Activated T-cell treated with anti-CD3 and anti-CD28 coated beads for 24 hours (primary cell): ENCODE data around the gene PLXNC1.

Experiments used
- DNase-seq: peaks from one replicate; pipeline ENCODE4 v3.0.0-alpha.2; 2020; ENCODE audit warnings: low read depth

The PLXNC1 gene

DNA sequence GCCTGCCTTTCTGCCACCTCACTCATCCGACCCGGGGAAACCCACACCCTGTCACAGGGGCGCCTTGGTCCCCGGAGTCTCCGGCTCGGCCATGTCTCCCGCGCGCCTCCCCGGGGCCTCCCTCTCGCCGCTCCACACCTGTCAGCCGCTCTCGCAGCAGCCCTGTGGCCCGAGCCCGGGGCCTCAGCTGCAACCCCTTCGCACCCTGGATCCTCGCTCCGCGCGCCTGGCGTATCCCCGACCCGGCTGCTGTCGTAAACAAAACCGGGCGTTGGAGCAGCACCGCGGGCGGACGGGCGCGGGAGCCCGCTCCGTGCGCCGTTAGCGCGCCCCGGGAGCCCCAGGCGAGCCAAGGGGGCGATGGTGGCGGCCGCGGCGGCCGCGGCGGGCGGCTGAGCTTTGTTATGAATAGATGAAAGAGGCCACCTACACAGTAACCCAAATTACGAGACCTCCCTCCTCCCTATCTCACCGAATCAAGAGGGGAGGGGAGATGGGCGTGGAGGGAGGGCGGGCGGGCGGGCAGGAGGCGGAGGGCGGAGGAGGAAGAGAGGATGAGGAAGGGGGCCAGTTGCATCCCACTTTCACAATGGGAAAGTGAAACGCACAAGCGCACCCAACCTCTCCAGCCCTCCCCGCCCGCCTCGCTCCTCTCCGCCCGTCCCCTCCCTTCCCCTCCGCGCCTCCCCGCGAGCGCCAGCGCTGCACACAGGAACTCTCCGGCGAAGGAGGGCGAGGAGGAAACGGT is at the start of gene PLXNC1:
PLXNC1 (plus strand) TSS at position 587 of the 748 bp plus-strand sequence. CDS start 395 bp downstream, outside the sequence.
- peak; percentile 59 for DNase-seq

- no peak for DNase-seq
Measured at GRCh38 chr12:94099191-94099590, 49.2 kb upstream of the PLXNC1 start.

DNA sequence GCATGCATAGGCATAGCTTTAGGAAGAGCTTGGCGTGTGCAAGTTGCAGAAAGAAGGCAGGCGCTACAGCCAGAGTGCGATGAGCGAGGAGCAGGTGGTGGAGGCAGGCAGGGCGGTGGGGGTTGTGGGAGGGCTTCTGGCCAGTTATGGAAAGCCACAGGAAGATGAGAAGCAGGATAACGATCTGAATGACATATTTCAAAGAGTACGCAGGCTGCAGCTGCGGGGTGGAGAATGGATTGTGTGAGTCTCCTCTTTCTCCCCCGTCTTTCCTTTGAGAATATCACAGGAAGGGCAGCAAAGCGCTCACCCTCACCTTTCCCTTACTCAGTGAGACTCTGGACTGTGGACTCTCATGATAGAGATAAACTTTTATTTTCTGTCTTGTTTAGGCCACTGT is 48.7 kb upstream of the PLXNC1 start:
- no peak for DNase-seq

GRCh38 chr12:94100211-94100627 is 48.2 kb upstream of the PLXNC1 start:
- DNase-seq, result no peak

GRCh38 chr12:94100990-94101737 is 47.2 kb upstream of the PLXNC1 start:
- peak; percentile 70 for DNase-seq

DNA sequence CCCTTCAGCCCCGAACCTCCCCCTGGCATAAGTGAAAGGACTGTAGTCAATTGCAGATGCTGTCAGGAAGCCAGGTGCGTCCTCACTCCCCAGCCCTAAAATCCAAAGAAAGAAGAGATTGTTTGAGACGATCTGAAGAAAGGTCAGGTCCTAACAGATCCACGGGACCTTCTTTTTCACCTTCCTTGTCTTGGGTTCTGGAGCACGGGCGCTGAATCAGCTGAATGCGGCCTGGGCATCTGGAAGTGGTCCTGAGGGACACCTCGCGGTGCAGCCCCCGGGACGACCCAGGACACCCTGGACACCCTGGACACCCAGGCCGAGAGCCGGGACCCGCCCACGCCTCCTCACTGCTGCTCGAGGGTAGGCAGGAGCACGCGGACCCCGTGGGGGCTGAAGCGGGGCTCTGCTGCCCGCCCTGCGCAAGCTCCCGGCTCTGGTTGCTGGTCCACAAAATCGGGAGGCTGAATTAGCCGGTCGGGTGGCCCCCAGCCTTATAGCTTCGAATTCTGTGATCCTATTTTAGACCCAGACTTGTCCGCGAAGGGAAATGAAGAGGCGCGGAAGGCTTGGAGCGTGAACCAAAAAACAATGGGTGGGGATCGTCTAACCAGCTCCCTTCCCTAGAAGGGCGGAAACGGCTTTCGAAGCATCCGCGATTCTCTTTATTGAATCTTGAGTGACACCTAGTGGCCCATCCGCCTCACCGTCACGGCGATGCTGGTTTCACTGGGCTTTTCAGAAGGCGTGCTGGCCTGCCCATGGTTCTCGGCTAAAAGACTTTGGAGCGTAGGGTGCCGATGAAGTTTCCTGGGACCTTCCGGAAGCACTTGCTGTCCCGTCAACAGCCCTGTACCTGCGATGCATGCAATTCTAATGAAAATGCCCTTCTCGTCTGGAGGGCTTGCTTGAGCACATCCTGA is 46.4 kb upstream of the PLXNC1 start:
- DNase-seq, result peak; percentile 81

DNA sequence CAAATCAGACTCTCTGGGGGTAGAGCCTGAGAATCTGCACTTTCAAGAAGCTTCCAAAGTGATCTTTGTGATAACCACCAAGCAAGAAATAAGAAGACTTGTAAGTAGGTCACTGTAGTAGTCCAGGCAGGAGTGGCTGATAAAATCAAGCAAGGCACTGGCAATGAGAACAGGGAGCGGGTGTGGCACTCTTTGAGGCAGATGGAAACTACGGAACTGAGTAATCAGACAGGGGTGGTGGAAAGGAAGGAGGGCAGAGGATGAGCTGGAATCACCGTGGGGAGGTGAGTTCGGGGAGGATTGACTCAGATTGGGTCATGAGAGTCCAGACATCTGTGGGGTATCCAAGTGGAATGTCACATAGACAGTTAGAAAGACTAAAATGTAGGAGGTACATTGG is 44.4 kb upstream of the PLXNC1 start:
- no peak for DNase-seq

- no peak for DNase-seq
Measured at GRCh38 chr12:94107910-94108309, 40.5 kb upstream of the PLXNC1 start.

GRCh38 chr12:94109160-94109559 is 39.2 kb upstream of the PLXNC1 start:
- DNase-seq, result peak; percentile 49

DNA sequence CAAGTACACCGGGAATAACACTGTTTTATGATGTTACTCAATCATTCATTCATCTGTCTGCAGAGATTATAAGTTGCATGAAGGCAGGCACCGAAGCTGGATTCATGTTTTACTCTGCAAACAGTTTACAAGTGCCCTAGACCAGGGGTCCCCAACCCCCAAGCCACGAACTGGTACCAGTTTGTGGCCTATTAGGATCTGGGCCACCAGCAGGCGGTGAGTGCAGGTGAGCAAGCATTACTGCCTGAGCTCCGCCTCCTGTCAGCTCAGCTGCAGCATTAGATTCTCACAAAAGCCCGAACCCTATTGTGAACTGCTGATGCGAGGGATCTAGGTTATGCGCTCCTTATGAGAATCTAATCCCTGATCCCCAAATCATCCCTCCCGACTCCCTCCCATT is 38.1 kb upstream of the PLXNC1 start:
- no peak for DNase-seq

DNA sequence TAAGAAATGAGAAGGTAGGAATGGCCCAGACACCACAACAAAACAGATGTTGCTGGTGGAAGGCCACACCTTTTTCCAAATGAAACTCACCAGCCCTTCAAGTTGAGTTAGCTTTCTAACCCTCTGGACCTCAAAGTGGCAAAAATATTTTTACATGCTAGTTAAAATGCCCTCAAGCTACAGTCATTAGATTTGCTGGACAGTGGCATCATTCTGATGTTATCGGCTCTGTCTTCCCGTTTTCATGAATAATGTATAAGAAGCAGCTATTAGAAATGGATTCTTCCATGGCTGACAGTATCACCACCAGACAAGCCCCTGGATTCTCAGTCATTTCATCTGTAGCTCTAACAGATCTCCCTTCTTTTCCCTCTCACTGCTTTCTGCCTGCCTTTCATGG is 37.1 kb upstream of the PLXNC1 start:
- DNase-seq, result no peak

DNA sequence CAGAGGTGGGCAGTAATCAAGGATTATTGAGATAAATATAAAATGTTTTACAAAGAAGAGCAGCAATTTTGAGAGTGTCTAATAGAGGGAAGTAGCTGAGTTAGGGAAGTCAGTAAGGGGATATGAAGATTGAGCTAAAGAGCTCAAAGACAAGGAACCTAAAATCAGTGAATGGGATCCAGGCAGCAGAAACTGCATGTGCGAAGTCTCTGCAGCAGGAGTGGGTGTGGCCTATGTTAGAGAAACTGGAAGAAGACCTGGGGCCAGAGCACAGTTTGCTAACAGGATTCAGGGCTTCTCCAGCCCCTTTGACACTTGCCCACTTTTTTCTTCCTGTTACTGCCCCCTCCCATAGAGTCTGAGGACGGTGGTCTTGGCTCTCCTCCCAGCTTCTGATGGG is 36.3 kb upstream of the PLXNC1 start:
- DNase-seq, result no peak

GRCh38 chr12:94114166-94114565 is 34.2 kb upstream of the PLXNC1 start:
- no peak for DNase-seq

- no peak for DNase-seq
Measured at GRCh38 chr12:94116191-94116590, 32.2 kb upstream of the PLXNC1 start.

DNA sequence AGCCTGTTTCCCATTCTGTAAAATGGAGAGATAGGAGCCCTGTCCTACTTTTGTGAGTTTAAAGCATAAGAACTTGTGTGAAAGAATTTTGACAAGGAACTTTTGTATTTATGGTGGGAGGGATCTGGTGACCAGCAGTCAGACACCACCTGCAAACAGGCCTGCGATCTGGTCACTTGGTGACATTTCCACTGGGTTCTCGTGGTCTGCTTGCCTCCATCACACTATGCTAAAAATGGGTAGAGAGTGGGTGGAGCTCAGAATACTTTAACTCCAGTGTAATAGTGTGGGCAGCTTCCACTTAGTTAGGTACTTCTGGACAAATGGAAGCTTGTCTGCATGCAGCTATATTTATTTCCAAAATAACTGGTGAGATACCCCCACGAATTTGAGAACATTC is 26.5 kb upstream of the PLXNC1 start:
- DNase-seq, result no peak

DNA sequence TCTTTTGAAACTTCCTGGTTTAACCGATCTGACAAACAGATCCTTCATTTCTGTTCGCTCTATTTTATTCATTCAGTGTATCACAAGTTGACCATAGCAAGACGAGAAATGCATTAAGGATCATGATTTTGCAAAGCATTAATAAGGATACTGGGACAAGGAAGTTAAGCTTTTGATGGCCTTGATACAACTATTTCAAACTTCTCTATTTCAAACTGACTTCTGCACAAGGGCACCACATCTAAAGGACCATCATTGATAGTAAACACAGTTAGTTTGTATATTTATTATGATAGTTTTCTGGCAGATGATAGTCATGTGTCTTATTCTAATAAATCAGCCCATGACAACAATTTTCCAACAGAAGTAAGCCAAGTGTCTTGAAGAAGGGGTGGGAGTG is 25.8 kb upstream of the PLXNC1 start:
- DNase-seq, result no peak

DNA sequence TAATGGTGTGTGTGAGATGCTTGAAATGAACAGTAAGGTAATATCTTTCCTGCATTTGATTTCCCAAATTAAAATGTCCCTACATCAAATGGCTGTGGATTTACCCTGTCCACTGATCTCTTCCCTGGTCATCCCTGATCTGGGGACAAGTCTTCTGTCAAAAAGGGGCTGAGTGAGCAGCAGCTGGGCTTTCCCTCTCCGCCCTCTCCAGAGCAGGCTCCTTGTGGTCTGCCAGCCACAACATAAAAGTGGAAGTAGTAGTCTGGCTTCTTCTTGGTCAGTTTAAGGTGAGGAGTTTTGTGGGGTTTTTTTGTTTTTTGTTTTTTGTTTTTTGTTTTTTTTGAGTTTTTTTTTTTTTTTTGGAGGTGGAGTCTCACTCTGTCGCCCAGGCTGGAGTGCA is 25.2 kb upstream of the PLXNC1 start:
- DNase-seq, result no peak

- no peak for DNase-seq
Measured at GRCh38 chr12:94126067-94126466, 22.3 kb upstream of the PLXNC1 start.

DNA sequence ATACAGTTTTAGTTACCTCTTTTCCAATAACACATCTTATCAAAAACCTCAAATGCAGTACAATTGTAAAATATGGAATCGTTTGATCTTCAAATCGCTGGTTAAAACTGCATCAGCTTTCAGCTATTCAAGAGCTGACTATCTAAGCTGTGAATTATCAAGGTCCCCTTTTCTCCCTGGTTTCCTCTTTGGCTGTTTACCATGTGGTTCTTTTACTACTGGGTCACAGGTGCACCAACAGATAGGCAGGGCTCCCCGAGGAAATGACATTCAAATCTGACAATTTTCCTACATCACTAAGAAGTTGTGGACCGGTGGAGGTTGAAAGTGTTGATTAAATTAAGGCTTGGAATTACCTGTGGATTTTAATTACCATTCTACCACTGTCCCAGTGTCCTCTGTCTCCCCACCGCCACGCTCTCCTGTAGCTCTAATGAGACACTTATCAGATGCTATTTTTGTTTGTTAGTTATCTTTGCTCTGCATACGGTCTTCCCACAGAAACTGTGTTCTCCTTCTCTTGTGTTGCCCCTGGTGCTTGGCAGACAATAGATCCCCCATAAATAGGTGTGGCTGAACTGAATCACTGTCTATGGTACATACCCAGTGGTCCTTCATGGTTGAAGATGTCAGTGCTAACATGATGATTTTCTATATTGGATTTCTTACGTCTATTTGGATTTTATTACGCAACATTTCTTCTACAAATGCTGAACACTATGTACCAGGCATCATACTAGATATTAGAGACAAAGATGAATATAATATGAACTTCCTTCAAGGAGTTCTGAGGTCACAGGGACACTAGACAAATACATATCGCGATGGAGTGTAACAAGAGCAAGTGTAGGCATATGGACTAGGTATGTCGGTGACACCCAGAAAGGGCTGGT is 20.9 kb upstream of the PLXNC1 start:
- DNase-seq, result no peak

DNA sequence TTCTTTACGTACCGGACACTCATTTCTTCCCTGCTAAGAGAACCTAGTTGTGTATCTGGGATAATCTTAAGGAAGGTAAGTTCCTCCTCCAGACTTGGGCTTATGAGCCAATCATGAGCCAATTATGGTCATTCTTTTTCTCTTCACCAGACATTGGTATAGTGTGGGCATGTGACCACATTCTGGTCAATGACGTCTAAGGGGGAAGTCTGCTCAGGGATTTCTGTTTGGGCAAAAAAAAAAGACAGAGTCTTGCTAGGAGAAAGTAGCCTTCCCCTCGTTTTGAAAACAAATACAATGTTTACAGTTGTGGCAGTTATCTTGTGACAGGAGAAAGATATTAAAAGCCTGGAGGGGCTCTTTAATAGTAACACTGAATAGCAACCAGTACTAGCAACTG is 20.1 kb upstream of the PLXNC1 start:
- no peak for DNase-seq
